Measurements from ENCODE around the gene PI4K2A.
A peak's percentile ranks its signal among the peaks of the same experiment; 100 is the strongest.

The PI4K2A gene

GRCh38 chr10:97640174-97640867 lies at the start of gene PI4K2A:
PI4K2A (plus strand) TSS chr10:97640671; CDS start chr10:97640743, 72 bp downstream.
- TF ChIP-seq BACH2 (CRISPR knock-in tag; IDR thresholded peaks at IDR 0.05; ENCODE audit: borderline replicate concordance), result no peak
- no peak for TF ChIP-seq RARB (CRISPR knock-in tag; IDR thresholded peaks at IDR 0.05)
- TF ChIP-seq SNAI2 (CRISPR knock-in tag; IDR thresholded peaks at IDR 0.05), result no peak
- no peak for TF ChIP-seq ZNF8 (CRISPR knock-in tag; IDR thresholded peaks at IDR 0.05)
- peak; percentile 99 for ATAC-seq

GRCh38 chr10:97590748-97591495 lies 49.5 kb upstream of the PI4K2A start:
- TF ChIP-seq GLIS3 (CRISPR knock-in tag; IDR thresholded peaks at IDR 0.05), result no peak
- TF ChIP-seq TCF4 (CRISPR knock-in tag; IDR thresholded peaks at IDR 0.05; ENCODE audit: borderline replicate concordance), result no peak
- no peak for TF ChIP-seq ZNF8 (CRISPR knock-in tag; IDR thresholded peaks at IDR 0.05)
- no peak for TF ChIP-seq CREB5 (CRISPR knock-in tag; IDR thresholded peaks at IDR 0.05; ENCODE audit: low read depth)
- no peak for TF ChIP-seq TSHZ2 (CRISPR knock-in tag; IDR thresholded peaks at IDR 0.05)
- ATAC-seq, result no peak

GRCh38 chr10:97593421-97593820 lies 47.0 kb upstream of the PI4K2A start:
- ATAC-seq, result no peak
- peak; percentile 36; the same call in 1 of the 2 replicates for TF ChIP-seq ISL1 (CRISPR knock-in tag; IDR thresholded peaks at IDR 0.05)
- TF ChIP-seq ZFP30 (CRISPR knock-in tag; IDR thresholded peaks at IDR 0.05), result no peak

GRCh38 chr10:97596101-97597082 lies 44.1 kb upstream of the PI4K2A start:
- no peak for TF ChIP-seq PPARA (CRISPR knock-in tag; IDR thresholded peaks at IDR 0.05; ENCODE audit: borderline replicate concordance)
- no peak for TF ChIP-seq PATZ1 (CRISPR knock-in tag; IDR thresholded peaks at IDR 0.05; ENCODE audit: borderline replicate concordance)
- TF ChIP-seq ZNF8 (CRISPR knock-in tag; IDR thresholded peaks at IDR 0.05), result no peak
- TF ChIP-seq ISL1 (CRISPR knock-in tag; IDR thresholded peaks at IDR 0.05), result 0 out of 2 replicates have a peak, but pooled peaks have one; percentile 48
- no peak for TF ChIP-seq BACH2 (CRISPR knock-in tag; IDR thresholded peaks at IDR 0.05; ENCODE audit: borderline replicate concordance)
- ATAC-seq, result peak; percentile 84

- TF ChIP-seq CSDC2 (CRISPR knock-in tag; IDR thresholded peaks at IDR 0.05) (no peak), ZNF8 (CRISPR knock-in tag; IDR thresholded peaks at IDR 0.05) (no peak), ARNTL (CRISPR knock-in tag; IDR thresholded peaks at IDR 0.05; ENCODE audit: borderline replicate concordance, low read depth) (no peak), CSRNP3 (CRISPR knock-in tag; IDR thresholded peaks at IDR 0.05) (no peak), ISL1 (CRISPR knock-in tag; IDR thresholded peaks at IDR 0.05) (no peak), PATZ1 (CRISPR knock-in tag; IDR thresholded peaks at IDR 0.05; ENCODE audit: borderline replicate concordance) (no peak), POU6F1 (CRISPR knock-in tag; IDR thresholded peaks at IDR 0.05; ENCODE audit: borderline replicate concordance, low read depth) (no peak)
- no peak for ATAC-seq
Observed at GRCh38 chr10:97597778-97598177, 42.7 kb upstream of the PI4K2A start.
